Ascending aorta (tissue), 2 donors: ENCODE results near the gene LAMA2. TPM values are rescaled to one million over a fixed set of nuclear protein-coding genes. Genes with fewer than 3 reads are reported as not detected.

Source experiments
- DNase-seq, 2 donors: peaks; one replicate each; pipeline ENCODE4 v3.0.0-alpha.2; 2019; ENCODE audit warnings: low spot score in 2 of 2
- H3K27ac ChIP-seq, 2 donors: fragments of 200-600 bp; sonication (generic); one replicate each; pipeline ENCODE4 v1.5.1; 2016 to 2017; ENCODE audit warnings: mild to moderate bottlenecking in 1 of 2
- H3K27me3 ChIP-seq: fragments of 200-600 bp; sonication (generic); one replicate; pipeline ENCODE4 v1.5.1; 2017
- H3K36me3 ChIP-seq, 2 donors: fragments of 200-600 bp; sonication (generic); one replicate each; pipeline ENCODE4 v1.5.1; 2016
- H3K4me1 ChIP-seq, 2 donors: fragments of 200-600 bp; sonication (generic); one replicate each; pipeline ENCODE4 v1.5.1; 2016 to 2017; ENCODE audit warnings: mild to moderate bottlenecking in 1 of 2
- H3K4me3 ChIP-seq, 2 donors: fragments of 200-600 bp; sonication (generic); one replicate each; pipeline ENCODE4 v1.5.1; 2016 to 2017; ENCODE audit warnings: mild to moderate bottlenecking in 1 of 2
- H3K9me3 ChIP-seq, 2 donors: fragments of 200-600 bp; sonication (generic); one replicate each; pipeline ENCODE4 v1.5.1; 2016
- intact Hi-C: fragments of 100-400 bp; cut with DNase I; formaldehyde crosslinking; loops from one replicate; pipeline ENCODE4 v1.15.1; 2023
- total RNA-seq: library from RNA; depleted of rRNA; stranded (reverse); fragments of >200 nt; gene quantifications from one replicate; pipeline ENCODE4 v1.1.0, GENCODE V29; 2016
- TF ChIP-seq, protein P1 (sequence below), 3 experiments: fragments of 200-600 bp in 2 of 3; fragments of 450-650 bp in 1 of 3; sonication (generic) in 2 of 3; IDR thresholded peaks; one replicate each; pipeline ENCODE4 v1.5.1; 2016 to 2019; ENCODE audit warnings: antibody characterized with exemption in 3 of 3, mild to moderate bottlenecking in 1 of 3, moderate library complexity in 1 of 3

The LAMA2 gene
- total RNA-seq, 1 donor from 2014 or later, result 45.2 TPM

- DNase-seq, result no peak
- Histone ChIP-seq H3K36me3 (no peaks in the 10 kb centered on the region), H3K4me3 (no peak overlapping the region), H3K27ac (no peak overlapping the region), H3K27me3 (no peaks in the 10 kb centered on the region), H3K4me1 (no peaks in the 10 kb centered on the region), H3K9me3 (no peaks in the 10 kb centered on the region)
- TF ChIP-seq, protein P1, sequence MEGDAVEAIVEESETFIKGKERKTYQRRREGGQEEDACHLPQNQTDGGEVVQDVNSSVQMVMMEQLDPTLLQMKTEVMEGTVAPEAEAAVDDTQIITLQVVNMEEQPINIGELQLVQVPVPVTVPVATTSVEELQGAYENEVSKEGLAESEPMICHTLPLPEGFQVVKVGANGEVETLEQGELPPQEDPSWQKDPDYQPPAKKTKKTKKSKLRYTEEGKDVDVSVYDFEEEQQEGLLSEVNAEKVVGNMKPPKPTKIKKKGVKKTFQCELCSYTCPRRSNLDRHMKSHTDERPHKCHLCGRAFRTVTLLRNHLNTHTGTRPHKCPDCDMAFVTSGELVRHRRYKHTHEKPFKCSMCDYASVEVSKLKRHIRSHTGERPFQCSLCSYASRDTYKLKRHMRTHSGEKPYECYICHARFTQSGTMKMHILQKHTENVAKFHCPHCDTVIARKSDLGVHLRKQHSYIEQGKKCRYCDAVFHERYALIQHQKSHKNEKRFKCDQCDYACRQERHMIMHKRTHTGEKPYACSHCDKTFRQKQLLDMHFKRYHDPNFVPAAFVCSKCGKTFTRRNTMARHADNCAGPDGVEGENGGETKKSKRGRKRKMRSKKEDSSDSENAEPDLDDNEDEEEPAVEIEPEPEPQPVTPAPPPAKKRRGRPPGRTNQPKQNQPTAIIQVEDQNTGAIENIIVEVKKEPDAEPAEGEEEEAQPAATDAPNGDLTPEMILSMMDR (IDR thresholded peaks at IDR 0.05), result no peak
- intact Hi-C loops, result loop anchor here (2.0 to 10.0 kb wide), 3 partner anchors 76 to 1636 kb away; partner anchors contain the start of gene AKAP7
Observed at GRCh38 chr6:129498541-129498940, 615.6 kb downstream of the LAMA2 start.

- intact Hi-C loops, result loop anchor here (2.0 to 10.0 kb wide), 3 partner anchors 76 to 1636 kb away; partner anchors contain the start of gene AKAP7
- H3K4me3 ChIP-seq, result no peak overlapping the region
Observed at GRCh38 chr6:129498950-129499842, 616.3 kb downstream of the LAMA2 start.

DNA sequence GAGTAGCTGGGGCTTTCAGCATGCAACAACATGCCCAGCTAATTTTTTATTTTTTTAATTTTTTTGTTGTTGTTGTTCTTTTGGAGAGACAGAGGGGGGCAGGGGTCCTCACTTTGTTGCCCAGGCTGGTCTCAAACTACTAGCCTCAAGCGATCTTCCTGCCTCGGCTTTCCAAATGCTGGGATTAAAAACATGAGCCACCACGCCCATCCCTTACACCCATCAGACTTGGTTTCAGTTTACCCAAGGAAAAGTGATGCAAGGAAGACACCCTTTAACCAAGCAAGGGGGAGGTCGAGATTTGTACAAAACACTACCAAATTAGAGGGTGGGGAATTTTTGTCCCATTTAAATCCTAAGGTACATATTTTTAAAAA, 616.9 kb downstream of the LAMA2 start:
- Histone ChIP-seq H3K4me3 (no peak overlapping the region), H3K36me3 (no peaks in the 10 kb centered on the region), H3K27me3 (no peaks in the 10 kb centered on the region), H3K27ac (no peak overlapping the region), H3K9me3 (no peaks in the 10 kb centered on the region), H3K4me1 (no peaks in the 10 kb centered on the region)
- intact Hi-C loops, result loop anchor here (2.0 to 10.0 kb wide), 3 partner anchors 75 to 1635 kb away; partner anchors contain the start of gene AKAP7
- DNase-seq, result no peak
- TF ChIP-seq, protein P1 (IDR thresholded peaks at IDR 0.05), result no peak

More at GRCh38 chr6:129498950-129499842, 616.3 kb downstream of the LAMA2 start:
- TF ChIP-seq, protein P1 (IDR thresholded peaks at IDR 0.05), result peak; percentile 26 to 63 (median 44)
- no peak for DNase-seq
- Histone ChIP-seq H3K9me3 (no peaks in the 10 kb centered on the region), H3K4me1 (no peaks in the 10 kb centered on the region), H3K27me3 (no peaks in the 10 kb centered on the region), H3K36me3 (no peaks in the 10 kb centered on the region), H3K27ac (no peak overlapping the region)

DNA sequence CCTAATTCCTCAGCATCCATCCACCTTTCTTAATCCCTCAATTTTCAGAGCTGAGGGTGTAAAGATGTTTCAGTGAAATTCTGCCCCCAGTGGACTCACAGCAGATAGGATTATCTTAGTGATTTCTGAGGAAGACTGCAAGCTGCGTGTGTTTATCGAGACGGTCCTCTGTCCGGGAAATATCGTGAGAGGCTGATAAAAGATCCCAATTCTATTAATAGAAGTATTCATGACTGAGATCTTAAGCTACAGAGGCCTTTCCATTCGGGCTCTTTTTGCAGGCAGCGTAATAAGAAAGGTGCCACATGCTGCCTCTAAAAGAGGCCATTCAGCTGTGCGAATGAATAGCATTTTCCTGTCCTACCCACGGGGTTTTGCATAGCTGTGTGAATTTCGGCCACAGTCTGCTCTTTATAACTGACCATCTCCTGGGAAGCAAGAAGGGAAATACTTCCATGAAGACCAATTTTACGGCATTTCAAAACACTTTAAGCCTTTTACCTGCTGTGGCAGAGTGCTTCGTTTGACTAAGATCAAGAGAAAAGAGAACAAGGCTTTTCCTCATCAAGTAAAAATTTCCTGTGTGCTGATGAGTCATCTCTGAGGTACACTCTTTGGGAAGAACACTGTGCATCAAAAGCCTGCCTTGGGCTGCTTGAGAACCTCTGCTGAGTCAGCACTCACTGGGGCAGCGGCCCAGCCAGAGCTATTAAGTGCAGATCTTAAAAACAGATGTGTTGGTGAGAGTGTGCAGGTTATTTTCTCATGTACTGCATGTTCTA, 618.2 kb downstream of the LAMA2 start:
- Histone ChIP-seq H3K9me3 (no peaks in the 10 kb centered on the region), H3K36me3 (no peaks in the 10 kb centered on the region), H3K27ac (no peak overlapping the region), H3K27me3 (no peaks in the 10 kb centered on the region), H3K4me1 (no peaks in the 10 kb centered on the region), H3K4me3 (no peak overlapping the region)
- peak in 1 of 2 donors; percentile 19 for DNase-seq
- intact Hi-C loops, result no loop called here
- TF ChIP-seq, protein P1 (IDR thresholded peaks at IDR 0.05), result peak in 1 of 3 experiments; percentile 23

- no peaks in the 10 kb centered on the region for H3K9me3 ChIP-seq
- no peak overlapping the region for H3K4me3 ChIP-seq
- intact Hi-C loops, result no loop called here
- DNase-seq, result no peak
- TF ChIP-seq, protein P1 (IDR thresholded peaks at IDR 0.05), result no peak
- H3K36me3 ChIP-seq, result no peaks in the 10 kb centered on the region
- no peaks in the 10 kb centered on the region for H3K27me3 ChIP-seq
- H3K27ac ChIP-seq, result no peak overlapping the region
- H3K4me1 ChIP-seq, result no peaks in the 10 kb centered on the region
Observed at GRCh38 chr6:129501740-129502660, 619.1 kb downstream of the LAMA2 start.
